Fibroblast of pulmonary artery (primary cell): ENCODE measurements around the gene TDRD10.

ENCODE experiments used
- DNase-seq: peaks from one replicate; pipeline ENCODE4 v3.0.0-alpha.2; 2010; ENCODE audit warnings: low read depth
- H3K4me3 ChIP-seq: replicated peaks from 2 replicates; pipeline ENCODE4 v1.5.1; 2011; ENCODE audit warnings: low read depth, mild to moderate bottlenecking, control low read depth, low read length, moderate library complexity
- TF ChIP-seq, protein P1 (sequence below): IDR thresholded peaks from 2 replicates; pipeline ENCODE4 v1.5.1; 2011; ENCODE audit warnings: mild to moderate bottlenecking, control low read depth, low read length, inconsistent platforms; ENCODE audit errors: missing control alignments

The TDRD10 gene

DNA sequence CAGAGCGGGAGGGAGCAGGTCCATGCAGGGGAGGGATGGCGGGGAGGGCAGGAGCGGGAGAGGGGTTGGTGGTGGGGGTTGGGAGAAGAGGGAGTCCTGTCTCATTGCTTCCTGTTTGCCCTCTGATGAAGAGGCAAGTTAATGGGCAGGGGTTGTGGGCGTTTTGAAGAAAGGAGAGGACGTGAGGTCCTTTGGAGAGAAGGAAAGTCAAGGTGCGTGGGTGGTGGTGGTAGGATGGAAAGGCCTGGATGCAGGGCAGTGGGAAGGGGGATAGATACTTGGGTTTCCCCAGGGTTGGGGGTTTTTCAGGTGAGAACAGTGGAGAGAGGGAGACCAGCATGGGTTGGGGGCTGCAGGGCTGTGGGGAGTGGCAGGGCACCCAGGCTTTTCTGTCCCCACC is 39.2 kb downstream of the TDRD10 start:
- TF ChIP-seq, protein P1, sequence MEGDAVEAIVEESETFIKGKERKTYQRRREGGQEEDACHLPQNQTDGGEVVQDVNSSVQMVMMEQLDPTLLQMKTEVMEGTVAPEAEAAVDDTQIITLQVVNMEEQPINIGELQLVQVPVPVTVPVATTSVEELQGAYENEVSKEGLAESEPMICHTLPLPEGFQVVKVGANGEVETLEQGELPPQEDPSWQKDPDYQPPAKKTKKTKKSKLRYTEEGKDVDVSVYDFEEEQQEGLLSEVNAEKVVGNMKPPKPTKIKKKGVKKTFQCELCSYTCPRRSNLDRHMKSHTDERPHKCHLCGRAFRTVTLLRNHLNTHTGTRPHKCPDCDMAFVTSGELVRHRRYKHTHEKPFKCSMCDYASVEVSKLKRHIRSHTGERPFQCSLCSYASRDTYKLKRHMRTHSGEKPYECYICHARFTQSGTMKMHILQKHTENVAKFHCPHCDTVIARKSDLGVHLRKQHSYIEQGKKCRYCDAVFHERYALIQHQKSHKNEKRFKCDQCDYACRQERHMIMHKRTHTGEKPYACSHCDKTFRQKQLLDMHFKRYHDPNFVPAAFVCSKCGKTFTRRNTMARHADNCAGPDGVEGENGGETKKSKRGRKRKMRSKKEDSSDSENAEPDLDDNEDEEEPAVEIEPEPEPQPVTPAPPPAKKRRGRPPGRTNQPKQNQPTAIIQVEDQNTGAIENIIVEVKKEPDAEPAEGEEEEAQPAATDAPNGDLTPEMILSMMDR: no peak
- no peak for DNase-seq
- H3K4me3 ChIP-seq: no peak overlapping the region

DNA sequence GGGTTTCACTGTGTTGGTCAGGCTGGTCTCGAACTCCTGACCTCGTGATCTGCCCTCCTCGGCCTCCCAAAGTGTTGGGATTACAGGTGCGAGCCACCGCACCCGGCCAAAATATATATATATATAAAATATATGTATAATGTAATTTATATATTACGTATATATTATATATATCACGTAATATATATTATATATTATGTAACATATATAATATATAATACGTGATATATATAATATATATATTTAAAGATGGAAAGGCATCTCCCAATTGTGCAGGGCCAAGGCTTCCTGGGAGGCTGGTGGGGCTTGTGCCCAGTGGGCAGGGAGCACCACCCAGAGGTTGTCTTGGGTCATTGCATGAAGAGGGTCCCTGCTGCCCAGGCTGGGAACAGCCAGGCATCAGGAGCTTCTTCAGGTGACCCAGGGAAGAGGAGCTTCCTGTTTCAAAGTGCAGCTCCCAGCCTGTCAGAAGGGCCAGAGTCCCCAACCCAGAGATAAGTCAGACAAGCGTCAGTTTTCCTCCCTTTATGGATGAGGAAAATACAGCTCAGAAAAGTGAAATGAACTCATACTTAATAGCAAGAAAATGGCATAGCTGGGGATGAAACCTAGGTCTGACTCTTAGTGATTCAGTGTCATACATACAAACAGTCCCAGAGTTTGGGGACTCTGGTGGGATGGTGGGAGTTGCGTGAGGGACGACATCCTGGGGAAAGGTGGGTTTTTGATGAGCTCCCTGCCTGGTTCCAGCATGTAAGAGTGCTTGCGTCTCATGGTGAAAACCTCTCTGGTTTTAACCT is 44.4 kb downstream of the TDRD10 start:
- TF ChIP-seq, protein P1: peak; percentile 87
- peak; percentile 79 for DNase-seq
- H3K4me3 ChIP-seq: no peak overlapping the region

DNA sequence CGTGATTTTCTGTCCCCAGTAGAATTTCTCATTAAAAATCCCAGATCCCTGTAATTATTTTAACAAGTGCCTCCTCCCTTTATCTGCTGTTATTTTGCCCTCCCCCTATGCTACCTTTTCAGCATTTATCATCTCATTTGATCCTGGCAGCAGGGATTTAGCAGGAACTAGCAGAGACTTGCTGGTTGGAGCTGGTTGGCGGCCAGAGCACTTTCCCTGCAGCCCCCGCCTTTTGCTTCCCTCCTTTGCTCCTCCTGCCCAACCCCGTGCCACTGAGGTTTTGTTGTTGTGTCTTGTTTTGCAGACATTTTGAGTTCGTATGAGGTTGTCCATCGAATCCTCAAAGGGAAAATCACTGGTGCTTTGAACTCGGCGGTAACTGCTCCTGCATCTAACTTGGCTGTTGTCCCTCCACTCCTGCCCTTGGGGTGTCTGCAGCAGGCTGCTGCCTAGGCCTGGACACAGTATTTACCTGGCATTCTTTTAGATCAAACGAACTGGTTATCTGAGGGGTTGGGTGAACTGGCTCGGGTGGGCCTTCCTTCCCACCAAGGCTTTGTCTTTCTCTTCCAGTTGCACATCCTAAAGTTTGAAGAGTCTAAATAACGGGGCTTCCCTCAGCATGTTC is 45.2 kb downstream of the TDRD10 start:
- H3K4me3 ChIP-seq: no peak overlapping the region
- TF ChIP-seq, protein P1: no peak
- no peak for DNase-seq

DNA sequence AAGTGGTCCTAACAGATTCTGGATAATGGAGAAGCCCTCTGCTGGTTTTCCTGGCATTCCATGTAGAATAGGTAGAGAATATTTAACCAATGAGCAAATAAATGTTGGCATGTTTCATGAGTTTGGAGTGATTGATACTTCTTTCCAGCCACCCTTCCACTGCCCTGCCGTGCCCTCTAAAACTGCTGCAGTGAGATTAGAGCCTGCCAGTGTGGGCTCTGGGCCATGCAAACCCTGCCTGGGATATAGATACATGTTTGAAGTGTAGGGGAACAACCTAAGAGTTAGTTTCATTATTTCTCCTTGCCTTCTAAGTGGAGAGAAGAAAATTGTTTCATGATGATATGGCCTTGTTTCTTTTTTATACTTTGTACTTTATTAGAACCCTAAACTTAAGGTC is 46.0 kb downstream of the TDRD10 start:
- DNase-seq: no peak

DNA sequence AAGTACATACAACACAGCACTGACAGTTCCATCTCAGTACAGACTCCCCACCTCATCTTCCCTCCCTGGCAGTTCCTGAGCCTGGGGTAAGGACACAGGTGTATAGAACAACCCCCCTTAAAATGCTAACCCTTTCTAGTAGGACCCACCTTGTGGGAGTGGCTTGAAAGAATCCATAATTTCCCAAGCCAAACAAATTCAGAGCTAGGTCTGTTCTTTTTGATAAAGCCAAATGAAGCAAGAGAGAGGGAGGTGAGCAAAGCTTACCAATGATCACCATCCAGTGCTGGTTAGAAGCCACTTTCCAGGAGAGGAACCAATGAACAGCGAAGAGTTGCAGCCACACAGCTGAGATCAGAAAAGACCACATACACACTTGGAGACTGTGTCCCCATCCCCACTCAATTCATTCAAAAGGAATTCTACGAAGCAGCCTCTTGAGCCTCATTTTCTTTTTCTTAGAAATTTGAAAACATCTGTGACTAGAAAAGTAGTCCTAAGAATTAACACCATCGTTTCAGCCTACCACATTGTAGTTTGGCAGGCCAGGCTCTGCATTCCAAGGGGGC is 47.3 kb downstream of the TDRD10 start:
- TF ChIP-seq, protein P1: no peak
- DNase-seq: no peak
- no peak overlapping the region for H3K4me3 ChIP-seq

More for the DNA sequence above, 46.0 kb downstream of the TDRD10 start:
- TF ChIP-seq, protein P1: no peak
- no peak overlapping the region for H3K4me3 ChIP-seq

DNA sequence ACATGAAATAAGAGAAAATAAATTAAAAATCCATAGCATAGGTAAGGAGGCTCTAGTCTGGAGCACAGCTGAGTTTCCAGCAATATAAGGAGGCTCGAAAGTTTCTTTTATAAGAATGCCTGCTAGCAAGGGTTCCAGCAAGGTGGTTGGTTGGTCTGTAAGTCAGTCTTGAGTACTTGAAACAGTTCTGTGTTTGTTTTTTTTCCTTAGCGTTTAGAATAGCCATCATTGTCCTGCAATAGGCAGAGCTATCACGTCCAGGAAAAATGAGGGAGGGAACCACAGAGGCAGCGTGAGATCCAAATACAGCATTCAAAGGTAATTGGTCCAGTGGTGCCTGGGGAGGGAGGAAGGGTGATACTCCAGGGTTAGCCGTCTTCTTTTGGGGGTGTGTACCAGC is 48.1 kb downstream of the TDRD10 start:
- no peak overlapping the region for H3K4me3 ChIP-seq
- no peak for DNase-seq
- TF ChIP-seq, protein P1: no peak
